Prostate gland (tissue), 2 donors: ENCODE data around the gene MAML2.

Source experiments
- POLR2A ChIP-seq: fragments of 450-650 bp; IDR thresholded peaks from one replicate; pipeline ENCODE4 v1.6.1; 2016; ENCODE audit warnings: antibody characterized with exemption, mild to moderate bottlenecking
- TF ChIP-seq, protein P1 (sequence below), 4 experiments: fragments of 200-600 bp in 2 of 4; fragments of 450-650 bp in 2 of 4; sonication (generic) in 2 of 4; IDR thresholded peaks; 1 replicate in 3 of 4; 2 replicates in 1 of 4; pipeline ENCODE4 v1.5.1; 2016 to 2019; ENCODE audit warnings: antibody characterized with exemption in 4 of 4, mild to moderate bottlenecking in 2 of 4, moderate library complexity in 2 of 4

DNA sequence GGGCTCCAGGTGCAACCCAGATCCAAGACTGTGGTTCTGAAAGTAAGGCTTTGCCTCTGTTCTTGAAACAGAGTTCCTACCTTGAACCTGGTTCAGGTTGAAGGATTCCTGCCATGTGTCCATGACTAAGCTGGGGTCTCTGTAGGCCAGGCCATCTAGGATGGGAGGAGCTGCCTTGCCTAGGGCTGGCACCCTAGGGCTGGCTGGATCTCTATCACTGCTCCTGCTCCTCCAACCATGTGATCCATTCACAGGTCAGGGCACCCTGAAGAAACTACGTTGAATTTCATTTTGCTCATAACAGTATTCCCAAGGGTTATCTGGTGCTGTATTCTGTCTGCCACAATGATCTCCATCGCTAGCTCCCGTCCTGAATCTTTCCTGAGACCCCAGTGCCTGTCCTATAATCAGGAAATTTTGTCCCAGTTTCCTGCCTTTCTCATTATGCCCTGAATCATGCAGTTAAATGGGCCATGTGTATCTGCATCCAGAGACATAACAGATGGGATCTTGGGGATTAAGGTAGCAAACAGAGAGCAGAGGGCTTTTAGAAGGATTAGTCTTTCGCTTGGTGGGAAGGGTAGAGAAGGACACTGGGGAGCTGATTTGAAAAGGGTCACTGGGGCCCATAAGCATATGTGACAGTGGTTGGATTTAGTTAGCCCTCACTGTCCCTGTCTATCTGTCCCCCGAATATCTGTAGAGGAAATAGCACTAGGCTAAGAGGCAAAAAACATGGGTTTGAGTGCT is 320.9 kb downstream of the MAML2 start:
- no peak for TF ChIP-seq POLR2A
- TF ChIP-seq, protein P1, sequence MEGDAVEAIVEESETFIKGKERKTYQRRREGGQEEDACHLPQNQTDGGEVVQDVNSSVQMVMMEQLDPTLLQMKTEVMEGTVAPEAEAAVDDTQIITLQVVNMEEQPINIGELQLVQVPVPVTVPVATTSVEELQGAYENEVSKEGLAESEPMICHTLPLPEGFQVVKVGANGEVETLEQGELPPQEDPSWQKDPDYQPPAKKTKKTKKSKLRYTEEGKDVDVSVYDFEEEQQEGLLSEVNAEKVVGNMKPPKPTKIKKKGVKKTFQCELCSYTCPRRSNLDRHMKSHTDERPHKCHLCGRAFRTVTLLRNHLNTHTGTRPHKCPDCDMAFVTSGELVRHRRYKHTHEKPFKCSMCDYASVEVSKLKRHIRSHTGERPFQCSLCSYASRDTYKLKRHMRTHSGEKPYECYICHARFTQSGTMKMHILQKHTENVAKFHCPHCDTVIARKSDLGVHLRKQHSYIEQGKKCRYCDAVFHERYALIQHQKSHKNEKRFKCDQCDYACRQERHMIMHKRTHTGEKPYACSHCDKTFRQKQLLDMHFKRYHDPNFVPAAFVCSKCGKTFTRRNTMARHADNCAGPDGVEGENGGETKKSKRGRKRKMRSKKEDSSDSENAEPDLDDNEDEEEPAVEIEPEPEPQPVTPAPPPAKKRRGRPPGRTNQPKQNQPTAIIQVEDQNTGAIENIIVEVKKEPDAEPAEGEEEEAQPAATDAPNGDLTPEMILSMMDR (IDR thresholded peaks at IDR 0.05), result no peak
